Thymus (tissue), 11 donors: ENCODE data around the gene PLCB1. TPM values are rescaled to one million over a fixed set of nuclear protein-coding genes. Genes with fewer than 3 reads are reported as not detected.

ENCODE experiments used
- DNase-seq, 9 donors: peaks; one replicate each; pipeline ENCODE4 v3.0.0-alpha.2; 2013; ENCODE audit warnings: low spot score in 9 of 9, low read depth in 6 of 9, missing footprints in 1 of 9
- H3K27ac ChIP-seq, 2 donors: one replicate each; pipeline ENCODE4 v1.5.1; 2013; ENCODE audit warnings: control low read depth in 1 of 2, low read depth in 1 of 2, low read length in 1 of 2, mild to moderate bottlenecking in 1 of 2, moderate library complexity in 1 of 2
- H3K27me3 ChIP-seq, 2 donors: one replicate each; pipeline ENCODE4 v1.5.1; 2013; ENCODE audit warnings: low read length in 1 of 2; ENCODE audit not compliant: control insufficient read depth in 2 of 2, insufficient read depth in 1 of 2
- H3K36me3 ChIP-seq, 2 donors: one replicate each; pipeline ENCODE4 v1.5.1; 2013; ENCODE audit warnings: low read length in 1 of 2, mild to moderate bottlenecking in 1 of 2, moderate library complexity in 1 of 2; ENCODE audit not compliant: control insufficient read depth in 2 of 2, insufficient read depth in 2 of 2
- H3K4me1 ChIP-seq, 2 donors: one replicate each; pipeline ENCODE4 v1.5.1; 2013; ENCODE audit warnings: low read length in 2 of 2; ENCODE audit not compliant: control insufficient read depth in 2 of 2, insufficient read depth in 2 of 2
- H3K4me3 ChIP-seq, 2 donors: one replicate each; pipeline ENCODE4 v1.5.1; 2013; ENCODE audit warnings: low read length in 2 of 2, control low read depth in 1 of 2, mild to moderate bottlenecking in 1 of 2
- H3K9me3 ChIP-seq, 2 donors: one replicate each; pipeline ENCODE4 v1.5.1; 2013; ENCODE audit warnings: low read length in 1 of 2, mild to moderate bottlenecking in 1 of 2; ENCODE audit not compliant: control insufficient read depth in 2 of 2, insufficient read depth in 1 of 2
- WGBS: extraction: QIAGEN DNeasy Blood & Tissue Kit; methylation state at CpG from one replicate; pipeline ENCODE4 v1.1.7; 2013; 5-methylcytosine and 5-hydroxymethylcytosine counted together
- polyA plus RNA-seq: library from polyadenylated mRNA; stranded (reverse); fragments of 200-250 nt; gene quantifications from one replicate; pipeline ENCODE4 v1.2.3, GENCODE V29; 2013
- total RNA-seq: library from RNA; stranded (reverse); fragments of 120-200 nt; gene quantifications from one replicate; pipeline ENCODE4 v1.2.4, GENCODE V29; 2013
- donor health status: healthy.

PLCB1 gene
- total and polyA plus RNA-seq, 2 donors = 4.1 to 4.7 TPM

- H3K27ac ChIP-seq = no peak overlapping the region
- no peak overlapping the region for H3K4me3 ChIP-seq
- H3K4me1 ChIP-seq = no peaks in the 10 kb centered on the region
- no peaks in the 10 kb centered on the region for H3K36me3 ChIP-seq
- no peaks in the 10 kb centered on the region for H3K9me3 ChIP-seq
- H3K27me3 ChIP-seq = no peaks in the 10 kb centered on the region
- DNase-seq = no peak
- whole genome bisulfite sequencing = 96% methylated on average over 6 of the region's 6 CpGs
Measured at GRCh38 chr20:8480597-8480996, 348.5 kb downstream of the PLCB1 start.

- Histone ChIP-seq H3K27me3 (no peaks in the 10 kb centered on the region), H3K27ac (no peak overlapping the region), H3K9me3 (no peaks in the 10 kb centered on the region), H3K36me3 (no peaks in the 10 kb centered on the region), H3K4me3 (no peak overlapping the region), H3K4me1 (no peaks in the 10 kb centered on the region)
- 98% methylated on average over 7 of the region's 7 CpGs for WGBS
- DNase-seq = no peak
Measured at GRCh38 chr20:8487696-8488095, 355.6 kb downstream of the PLCB1 start.

- DNase-seq = no peak
- H3K27ac ChIP-seq = no peak overlapping the region
- H3K27me3 ChIP-seq = no peaks in the 10 kb centered on the region
Measured at GRCh38 chr20:8489094-8489883, 357.2 kb downstream of the PLCB1 start.

GRCh38 chr20:8490076-8490830 lies 358.2 kb downstream of the PLCB1 start:
- no peak overlapping the region for H3K27ac ChIP-seq

More at GRCh38 chr20:8489094-8489883, 357.2 kb downstream of the PLCB1 start:
- no peaks in the 10 kb centered on the region for H3K36me3 ChIP-seq
- H3K4me1 ChIP-seq = no peaks in the 10 kb centered on the region
- H3K4me3 ChIP-seq = no peak overlapping the region
- WGBS = 96% methylated on average over 6 of the region's 6 CpGs
- H3K9me3 ChIP-seq = no peaks in the 10 kb centered on the region

GRCh38 chr20:8492173-8492572 lies 360.1 kb downstream of the PLCB1 start:
- Histone ChIP-seq H3K9me3 (no peaks in the 10 kb centered on the region), H3K27me3 (no peaks in the 10 kb centered on the region), H3K36me3 (no peaks in the 10 kb centered on the region), H3K27ac (no peak overlapping the region), H3K4me3 (no peak overlapping the region), H3K4me1 (no peaks in the 10 kb centered on the region)
- no peak for DNase-seq

More at GRCh38 chr20:8490076-8490830, 358.2 kb downstream of the PLCB1 start:
- Histone ChIP-seq H3K9me3 (no peaks in the 10 kb centered on the region), H3K4me1 (no peaks in the 10 kb centered on the region), H3K36me3 (no peaks in the 10 kb centered on the region), H3K4me3 (no peak overlapping the region), H3K27me3 (no peaks in the 10 kb centered on the region)
- no peak for DNase-seq
- WGBS = 77% methylated on average over 3 of the region's 3 CpGs

- H3K36me3 ChIP-seq = no peaks in the 10 kb centered on the region
- no peak overlapping the region for H3K4me3 ChIP-seq
- WGBS = 96% methylated on average over 8 of the region's 8 CpGs
- no peak overlapping the region for H3K27ac ChIP-seq
- H3K9me3 ChIP-seq = no peaks in the 10 kb centered on the region
- H3K27me3 ChIP-seq = no peaks in the 10 kb centered on the region
- no peak for DNase-seq
- H3K4me1 ChIP-seq = no peaks in the 10 kb centered on the region
Measured at GRCh38 chr20:8498571-8498970, 366.5 kb downstream of the PLCB1 start.

GRCh38 chr20:8504030-8504429 lies 372.0 kb downstream of the PLCB1 start:
- Histone ChIP-seq H3K9me3 (no peaks in the 10 kb centered on the region), H3K4me1 (no peaks in the 10 kb centered on the region), H3K4me3 (no peak overlapping the region), H3K36me3 (no peaks in the 10 kb centered on the region), H3K27ac (no peak overlapping the region), H3K27me3 (no peaks in the 10 kb centered on the region)
- WGBS = 95% methylated on average over 5 of the region's 5 CpGs
- no peak for DNase-seq

GRCh38 chr20:8505476-8506200 lies 373.6 kb downstream of the PLCB1 start:
- Histone ChIP-seq H3K4me1 (no peaks in the 10 kb centered on the region), H3K27me3 (no peaks in the 10 kb centered on the region), H3K4me3 (no peak overlapping the region), H3K9me3 (no peaks in the 10 kb centered on the region), H3K36me3 (no peaks in the 10 kb centered on the region), H3K27ac (no peak overlapping the region)
- WGBS = 93% methylated on average over 4 of the region's 4 CpGs
- DNase-seq = no peak

- Histone ChIP-seq H3K27ac (no peak overlapping the region), H3K9me3 (no peaks in the 10 kb centered on the region), H3K27me3 (no peaks in the 10 kb centered on the region), H3K36me3 (no peaks in the 10 kb centered on the region), H3K4me1 (no peaks in the 10 kb centered on the region), H3K4me3 (no peak overlapping the region)
- 99% methylated on average over 3 of the region's 3 CpGs for WGBS
- no peak for DNase-seq
Measured at GRCh38 chr20:8507231-8507630, 375.2 kb downstream of the PLCB1 start.
